PC-3 (cell line): Measurements from ENCODE around the gene LSP1.

Experiments
- EZH2 ChIP-seq: fragments of 300-600 bp; sonication (generic); IDR thresholded peaks from one replicate; pipeline ENCODE4 v1.6.1; 2017; ENCODE audit warnings: antibody characterized with exemption, mild to moderate bottlenecking, low read length; ENCODE audit not compliant: unreplicated experiment
- TF ChIP-seq, protein P1 (sequence below): fragments of 300-600 bp; sonication (generic); conservative IDR thresholded peaks from 2 replicates; pipeline ENCODE4 v1.5.1; 2017; ENCODE audit warnings: antibody characterized with exemption, low read depth, mild to moderate bottlenecking, low read length

DNA sequence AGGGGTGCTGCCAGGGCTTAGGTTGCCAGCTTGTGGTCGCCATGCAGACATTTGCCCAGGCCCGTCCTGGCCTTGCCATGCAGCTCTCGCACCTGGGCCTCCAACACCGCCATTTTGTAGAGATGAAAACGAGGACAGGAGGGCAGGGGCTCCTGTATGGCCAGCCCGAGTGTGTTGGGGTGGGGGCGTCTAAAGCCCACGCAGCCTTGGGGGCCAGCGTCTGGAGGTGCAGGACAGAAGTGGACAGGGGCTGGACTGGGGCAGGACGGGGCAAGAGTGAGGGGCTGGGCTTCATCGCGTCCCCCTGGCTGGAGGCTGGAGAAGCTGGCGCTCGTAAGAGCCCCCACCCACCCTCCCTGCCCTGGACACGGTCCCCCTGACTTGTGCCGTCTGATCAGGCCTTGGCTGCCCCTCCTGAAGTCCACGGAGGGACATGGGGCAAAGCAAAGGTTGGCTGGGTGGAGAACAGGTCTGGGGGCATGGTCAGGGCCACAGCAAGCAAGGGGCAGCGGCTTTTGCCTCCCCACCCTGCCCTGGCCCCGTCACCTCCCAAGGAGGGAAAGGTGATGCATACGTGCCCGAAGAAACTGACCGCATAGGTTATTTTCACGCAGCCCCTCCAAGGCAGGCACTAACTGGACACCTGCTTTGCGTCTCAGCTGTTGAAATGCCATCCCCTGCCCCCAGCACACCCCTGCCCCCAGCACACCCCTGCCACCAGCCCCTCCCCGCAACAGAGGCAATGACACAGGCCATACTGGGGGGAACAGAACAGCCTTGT is 67.4 kb downstream of the LSP1 start:
- TF ChIP-seq, protein P1, sequence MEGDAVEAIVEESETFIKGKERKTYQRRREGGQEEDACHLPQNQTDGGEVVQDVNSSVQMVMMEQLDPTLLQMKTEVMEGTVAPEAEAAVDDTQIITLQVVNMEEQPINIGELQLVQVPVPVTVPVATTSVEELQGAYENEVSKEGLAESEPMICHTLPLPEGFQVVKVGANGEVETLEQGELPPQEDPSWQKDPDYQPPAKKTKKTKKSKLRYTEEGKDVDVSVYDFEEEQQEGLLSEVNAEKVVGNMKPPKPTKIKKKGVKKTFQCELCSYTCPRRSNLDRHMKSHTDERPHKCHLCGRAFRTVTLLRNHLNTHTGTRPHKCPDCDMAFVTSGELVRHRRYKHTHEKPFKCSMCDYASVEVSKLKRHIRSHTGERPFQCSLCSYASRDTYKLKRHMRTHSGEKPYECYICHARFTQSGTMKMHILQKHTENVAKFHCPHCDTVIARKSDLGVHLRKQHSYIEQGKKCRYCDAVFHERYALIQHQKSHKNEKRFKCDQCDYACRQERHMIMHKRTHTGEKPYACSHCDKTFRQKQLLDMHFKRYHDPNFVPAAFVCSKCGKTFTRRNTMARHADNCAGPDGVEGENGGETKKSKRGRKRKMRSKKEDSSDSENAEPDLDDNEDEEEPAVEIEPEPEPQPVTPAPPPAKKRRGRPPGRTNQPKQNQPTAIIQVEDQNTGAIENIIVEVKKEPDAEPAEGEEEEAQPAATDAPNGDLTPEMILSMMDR, result no peak
- TF ChIP-seq EZH2, result no peak
